Activated CD8-positive, alpha-beta memory T cell treated with anti-CD3 and anti-CD28 coated beads for 36 hours (primary cell): ENCODE data around the gene MXI1. TPM values are rescaled to one million over a fixed set of nuclear protein-coding genes. Genes with fewer than 3 reads are reported as not detected.

ENCODE experiments used
- CTCF ChIA-PET: fragments of 350-600 bp; sonication (Branson Sonifier 250); formaldehyde crosslinking; loops from one replicate; lab custom pipeline; 2021; ENCODE audit warnings: antibody characterized with exemption; lab: Charles Lee
- POLR2A ChIA-PET: fragments of 350-600 bp; sonication (Branson Sonifier 250); formaldehyde crosslinking; loops from one replicate; lab custom pipeline; 2021; ENCODE audit warnings: antibody characterized with exemption; lab: Charles Lee
- total RNA-seq, 2 experiments: library from RNA; stranded (reverse); gene quantifications; one replicate each; pipeline ENCODE4 v1.2.3, GENCODE V29; 2021

Gene MXI1
- total RNA-seq, 2 experiments from 2014 or later, result 13.4 to 14.8 TPM

GRCh38 chr10:110275128-110275729 is 67.8 kb downstream of the MXI1 start:
- ChIA-PET POLR2A (no interaction called here), CTCF (interaction anchor here (0.9 kb wide), 1 partner anchor 69 kb away, joined by 4 read pairs; no protein-coding TSS in a partner anchor)

- CTCF ChIA-PET, result no interaction called here
- POLR2A ChIA-PET, result no interaction called here
Measured at GRCh38 chr10:110276603-110277002, 69.2 kb downstream of the MXI1 start.

- CTCF ChIA-PET, result no interaction called here
Measured at GRCh38 chr10:110277591-110277990, 70.2 kb downstream of the MXI1 start.

DNA sequence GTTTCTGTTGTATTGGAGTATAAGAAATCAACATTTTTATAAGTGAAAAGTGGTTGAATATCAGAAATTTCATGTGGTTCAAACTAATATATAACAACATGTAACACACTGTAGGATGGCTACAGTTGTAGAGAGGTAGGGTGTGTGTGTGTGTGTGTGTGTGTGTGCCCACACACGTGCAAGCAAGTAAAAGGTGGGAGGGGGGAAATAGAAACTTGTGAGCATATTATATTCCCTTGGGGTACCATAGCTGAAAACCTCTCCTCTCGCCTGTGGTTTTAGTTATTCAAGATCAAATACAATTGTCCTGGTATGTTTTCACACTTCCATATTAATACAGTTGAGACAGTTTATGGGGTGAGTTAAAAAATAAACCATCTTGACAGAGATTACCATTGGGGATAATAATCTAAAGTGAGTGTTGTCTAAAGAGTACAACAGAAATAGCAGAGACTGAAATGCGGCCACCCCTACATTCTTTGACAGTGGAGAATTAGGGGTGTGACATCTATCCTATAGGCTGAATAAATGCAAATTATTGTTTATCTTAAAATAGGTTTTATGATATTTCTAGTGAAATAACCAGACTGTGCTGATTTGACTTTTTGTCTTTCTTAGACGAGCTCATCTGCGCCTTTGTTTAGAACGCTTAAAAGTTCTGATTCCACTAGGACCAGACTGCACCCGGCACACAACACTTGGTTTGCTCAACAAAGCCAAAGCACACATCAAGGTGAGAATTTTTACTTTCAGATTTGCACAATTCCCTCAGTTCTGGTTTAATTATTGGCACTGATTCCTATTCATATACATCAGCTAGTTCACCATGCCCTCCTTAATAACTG is 71.4 kb downstream of the MXI1 start:
- ChIA-PET CTCF (interaction anchor here (0.6 to 1.6 kb wide), 10 partner anchors 13 to 268 kb away, joined by 3 to 8 read pairs (median 4); no protein-coding TSS in a partner anchor), POLR2A (interaction anchor here (0.6 kb wide), 2 partner anchors 28 to 70 kb away, joined by 3 to 10 read pairs; no protein-coding TSS in a partner anchor)

More at GRCh38 chr10:110277591-110277990, 70.2 kb downstream of the MXI1 start:
- POLR2A ChIA-PET, result no interaction called here

GRCh38 chr10:110279407-110279986 is 72.1 kb downstream of the MXI1 start:
- POLR2A ChIA-PET, result interaction anchor here (0.6 kb wide), 1 partner anchor 71 kb away, joined by 10 read pairs; no protein-coding TSS in a partner anchor

GRCh38 chr10:110284262-110284661 is 76.9 kb downstream of the MXI1 start:
- ChIA-PET CTCF (interaction anchor here (1.4 kb wide), 1 partner anchor 147 kb away, joined by 4 read pairs; no protein-coding TSS in a partner anchor), POLR2A (no interaction called here)

More at GRCh38 chr10:110279407-110279986, 72.1 kb downstream of the MXI1 start:
- CTCF ChIA-PET, result interaction anchor here (0.7 to 1.6 kb wide), 12 partner anchors 12 to 174 kb away, joined by 3 to 8 read pairs (median 4); no protein-coding TSS in a partner anchor

GRCh38 chr10:110285501-110285900 is 78.1 kb downstream of the MXI1 start:
- ChIA-PET POLR2A (no interaction called here), CTCF (interaction anchor here (0.9 to 1.4 kb wide), 2 partner anchors 22 to 148 kb away, joined by 3 to 4 read pairs; no protein-coding TSS in a partner anchor)

- ChIA-PET POLR2A (no interaction called here), CTCF (no interaction called here)
Measured at GRCh38 chr10:110286841-110287240, 79.4 kb downstream of the MXI1 start.

DNA sequence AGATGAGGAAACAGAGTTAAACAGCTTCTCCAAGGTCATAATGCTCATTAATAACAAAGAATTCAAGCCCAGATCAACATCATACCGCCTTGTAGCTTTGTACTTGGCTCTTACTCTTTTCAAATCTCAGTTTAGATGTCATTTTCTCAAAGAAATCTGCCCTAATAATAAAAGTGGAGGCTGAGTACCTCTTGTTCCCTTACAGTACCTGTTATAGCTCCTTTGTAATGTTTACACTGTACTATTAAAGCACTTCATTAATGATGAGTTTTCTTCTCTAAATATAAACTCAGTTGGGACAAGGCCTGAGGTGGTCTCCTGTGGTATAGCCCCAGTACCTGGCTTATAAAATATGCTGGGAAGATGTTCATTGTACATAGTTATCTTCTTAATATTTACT is 89.6 kb downstream of the MXI1 start:
- CTCF ChIA-PET, result interaction anchor here (0.7 kb wide), 1 partner anchor 318 kb away, joined by 3 read pairs; no protein-coding TSS in a partner anchor
- POLR2A ChIA-PET, result no interaction called here

DNA sequence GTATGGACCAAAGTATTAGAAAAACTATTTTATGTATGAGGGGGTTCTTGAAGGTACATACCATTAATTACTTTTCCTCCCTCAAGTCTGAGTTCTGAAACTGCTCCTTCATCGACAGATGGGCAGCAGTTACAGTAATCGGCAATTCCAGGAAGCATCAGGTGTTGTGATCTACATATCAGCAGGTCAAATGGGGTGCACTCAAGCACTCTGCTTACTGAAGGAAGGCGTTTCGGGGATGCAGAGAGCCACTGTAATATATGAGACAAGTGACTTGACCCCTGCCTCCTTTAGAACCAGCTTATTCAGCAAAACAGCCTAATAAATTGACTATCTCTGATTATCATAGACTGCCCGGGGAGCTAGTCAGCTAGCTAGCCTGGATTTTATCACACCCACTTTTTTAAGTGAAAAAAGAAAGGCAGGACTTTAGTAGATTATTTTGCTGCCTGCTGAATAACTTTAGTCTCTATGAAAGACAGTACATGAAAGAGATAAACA is 93.1 kb downstream of the MXI1 start:
- POLR2A ChIA-PET, result no interaction called here
- CTCF ChIA-PET, result no interaction called here

GRCh38 chr10:110303681-110304080 is 96.3 kb downstream of the MXI1 start:
- ChIA-PET CTCF (no interaction called here), POLR2A (interaction anchor here (0.6 to 1.5 kb wide), 3 partner anchors 52 to 193 kb away, joined by 3 to 6 read pairs (median 5); partner anchors contain the start of gene DUSP5)

DNA sequence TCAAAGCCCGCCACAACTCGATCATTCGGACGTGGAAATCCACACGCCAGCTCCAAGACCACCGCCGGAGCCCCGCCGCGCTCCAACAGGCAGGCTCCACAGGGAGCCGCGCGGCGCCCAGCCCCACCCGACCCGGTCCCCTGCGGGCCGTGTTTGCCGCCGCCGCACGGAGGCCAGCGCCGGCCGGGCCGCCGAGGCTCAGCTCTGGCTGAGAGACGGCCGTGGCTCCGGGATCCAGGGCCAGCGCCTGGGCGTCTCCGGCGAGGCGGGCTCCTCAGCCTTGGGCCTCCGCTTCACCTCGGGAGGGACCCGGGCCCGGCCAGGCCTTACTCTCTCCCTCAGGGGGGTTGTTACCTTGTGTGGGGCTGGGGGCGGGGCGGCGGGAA is 97.0 kb downstream of the MXI1 start:
- ChIA-PET CTCF (interaction anchor here (0.7 to 1.5 kb wide), 8 partner anchors 113 to 296 kb away, joined by 3 to 4 read pairs (median 3); no protein-coding TSS in a partner anchor), POLR2A (interaction anchor here (0.6 to 1.5 kb wide), 5 partner anchors 51 to 286 kb away, joined by 3 to 6 read pairs (median 4); partner anchors contain the start of gene DUSP5)

- POLR2A ChIA-PET, result interaction anchor here (0.7 to 1.5 kb wide), 8 partner anchors 48 to 285 kb away, joined by 3 to 8 read pairs (median 4); partner anchors contain the start of gene DUSP5
- CTCF ChIA-PET, result interaction anchor here (0.7 to 2.3 kb wide), 13 partner anchors 36 to 306 kb away, joined by 3 to 6 read pairs (median 3); no protein-coding TSS in a partner anchor
Measured at GRCh38 chr10:110304780-110305421, 97.5 kb downstream of the MXI1 start, which contains the start of gene SMNDC1. TSS of gene SMNDC1 (minus strand) at chr10:110304920. CDS start at chr10:110303587, 1,333 bp downstream.

- CTCF ChIA-PET, result interaction anchor here (0.7 to 2.5 kb wide), 17 partner anchors 31 to 400 kb away, joined by 3 to 10 read pairs (median 3); no protein-coding TSS in a partner anchor
- POLR2A ChIA-PET, result interaction anchor here (0.7 to 1.6 kb wide), 7 partner anchors 47 to 261 kb away, joined by 3 to 8 read pairs (median 4); no protein-coding TSS in a partner anchor
Measured at GRCh38 chr10:110305767-110306451, 98.5 kb downstream of the MXI1 start.

GRCh38 chr10:110306452-110306768 is 99.0 kb downstream of the MXI1 start:
- ChIA-PET CTCF (interaction anchor here (1.2 to 2.6 kb wide), 10 partner anchors 30 to 304 kb away, joined by 3 to 10 read pairs (median 5); no protein-coding TSS in a partner anchor), POLR2A (interaction anchor here (0.7 to 1.6 kb wide), 2 partner anchors 48 to 192 kb away, joined by 4 to 6 read pairs; no protein-coding TSS in a partner anchor)

DNA sequence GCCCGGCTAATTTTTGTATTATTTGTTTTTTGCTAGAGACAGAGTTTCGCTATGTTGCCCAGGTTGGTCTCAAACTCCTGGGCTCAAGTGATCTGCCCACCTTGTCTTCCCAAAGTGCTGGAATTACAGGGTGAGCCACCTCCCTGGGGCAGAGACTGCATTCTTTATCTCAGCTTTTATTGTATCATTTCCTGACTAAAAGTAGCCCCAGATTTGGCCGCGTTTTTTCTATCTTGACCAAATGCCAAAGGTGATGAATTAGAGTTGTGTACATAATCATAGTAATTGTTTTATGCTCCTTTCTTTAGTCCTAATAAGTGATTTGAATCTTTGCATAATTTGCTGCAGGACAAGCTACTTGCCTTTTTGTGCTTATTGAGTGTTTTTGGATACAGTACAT is 100.4 kb downstream of the MXI1 start:
- ChIA-PET CTCF (interaction anchor here (0.6 to 2.6 kb wide), 8 partner anchors 47 to 1201 kb away, joined by 3 to 10 read pairs (median 4); no protein-coding TSS in a partner anchor), POLR2A (no interaction called here)

- POLR2A ChIA-PET, result interaction anchor here (1.0 kb wide), 1 partner anchor 44 kb away, joined by 3 read pairs; no protein-coding TSS in a partner anchor
- CTCF ChIA-PET, result interaction anchor here (1.1 to 1.5 kb wide), 3 partner anchors 44 to 241 kb away, joined by 3 read pairs; no protein-coding TSS in a partner anchor
Measured at GRCh38 chr10:110310741-110311140, 103.3 kb downstream of the MXI1 start.
